Vagina (tissue), 2 donors: ENCODE data around the gene WDR48. TPM values are rescaled to one million over a fixed set of nuclear protein-coding genes. Genes with fewer than 3 reads are reported as not detected.

Source experiments
- DNase-seq, 2 donors: peaks; one replicate each; pipeline ENCODE4 v3.0.0-alpha.2; 2017; ENCODE audit errors: extremely low spot score in 2 of 2
- H3K27ac ChIP-seq: fragments of 200-600 bp; sonication (generic); one replicate; pipeline ENCODE4 v1.5.1; 2019
- H3K27me3 ChIP-seq: fragments of 200-600 bp; sonication (generic); one replicate; pipeline ENCODE4 v1.5.1; 2019
- H3K36me3 ChIP-seq, 2 donors: fragments of 200-600 bp; sonication (generic); one replicate each; pipeline ENCODE4 v1.5.1; 2017 to 2019
- H3K4me1 ChIP-seq: fragments of 200-600 bp; sonication (generic); one replicate; pipeline ENCODE4 v1.5.1; 2019
- H3K4me3 ChIP-seq, 2 donors: fragments of 200-600 bp; sonication (generic); 1 replicate in 1 of 2; 2 replicates in 1 of 2; pipeline ENCODE4 v1.5.1; 2016 to 2019
- H3K9me3 ChIP-seq: fragments of 200-600 bp; sonication (generic); one replicate; pipeline ENCODE4 v1.5.1; 2019
- CTCF ChIP-seq, 3 experiments: fragments of 450-650 bp in 2 of 3; fragments of 200-600 bp in 1 of 3; sonication (generic) in 1 of 3; IDR thresholded peaks; one replicate each; pipeline ENCODE4 v1.5.1; 2017 to 2019; ENCODE audit warnings: antibody characterized with exemption in 3 of 3, mild to moderate bottlenecking in 2 of 3, moderate library complexity in 2 of 3
- POLR2A ChIP-seq, 2 donors: fragments of 450-650 bp; IDR thresholded peaks; one replicate each; pipeline ENCODE4 v1.6.1; 2017; ENCODE audit warnings: antibody characterized with exemption in 2 of 2, mild to moderate bottlenecking in 2 of 2, moderate library complexity in 2 of 2
- POLR2AphosphoS5 ChIP-seq, 2 donors: sonication (generic); formaldehyde crosslinking; IDR thresholded peaks; one replicate each; pipeline ENCODE4 v1.9.0; 2017; ENCODE audit warnings: antibody characterized with exemption in 2 of 2, mild to moderate bottlenecking in 2 of 2, low read depth in 1 of 2; ENCODE audit not compliant: insufficient read depth in 1 of 2
- intact Hi-C: fragments of 100-400 bp; cut with DNase I; formaldehyde crosslinking; loops from one replicate; pipeline ENCODE4 v1.15.1; 2023
- total RNA-seq: library from RNA; depleted of rRNA; stranded (reverse); fragments of >200 nt; gene quantifications from one replicate; pipeline ENCODE4 v1.2.3, GENCODE V29; 2016

Gene WDR48
- total RNA-seq, 1 donor from 2014 or later = 43.7 TPM

DNA sequence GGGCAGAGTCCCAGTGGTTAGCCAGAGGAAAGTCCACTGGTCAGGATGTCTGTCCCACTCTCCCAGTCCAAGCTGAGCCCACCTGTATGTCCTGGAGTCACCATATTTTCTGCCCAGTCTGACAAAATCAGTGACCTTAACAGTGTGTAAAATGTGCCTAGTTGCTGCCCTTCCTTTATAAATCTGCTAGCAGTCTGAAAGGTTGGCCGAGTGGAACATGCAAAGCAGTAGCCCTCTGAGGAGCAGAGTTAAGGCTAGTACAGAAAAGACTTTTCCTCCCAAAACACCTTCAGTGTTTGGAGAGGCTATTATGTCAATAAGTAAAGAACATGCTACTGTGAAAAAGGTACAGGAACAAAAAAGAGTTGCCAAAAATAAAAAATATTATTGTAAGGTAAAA, 71.0 kb downstream of the WDR48 start:
- intact Hi-C loops = no loop called here
- no peaks in the 10 kb centered on the region for H3K27me3 ChIP-seq
- peaks cover 19% of the 10 kb centered on the region for H3K4me1 ChIP-seq
- TF ChIP-seq POLR2AphosphoS5 (IDR thresholded peaks at IDR 0.05; ENCODE audit: insufficient read depth in 1 of 2, low read depth in 1 of 2) (no peak), CTCF (IDR thresholded peaks at IDR 0.05) (no peak), POLR2A (IDR thresholded peaks at IDR 0.05) (no peak)
- no peak overlapping the region for H3K4me3 ChIP-seq
- no peaks in the 10 kb centered on the region for H3K9me3 ChIP-seq
- no peak for DNase-seq
- H3K36me3 ChIP-seq = peaks cover 0 to 27% of the 10 kb centered on the region in 2 donors
- no peak overlapping the region for H3K27ac ChIP-seq

- TF ChIP-seq POLR2AphosphoS5 (IDR thresholded peaks at IDR 0.05; ENCODE audit: insufficient read depth in 1 of 2, low read depth in 1 of 2) = no peak
- peak in 2 of 3 experiments; percentile 32 to 42 for TF ChIP-seq CTCF (IDR thresholded peaks at IDR 0.05)
- intact Hi-C loops = loop anchor here (5.0 kb wide), 1 partner anchor 167 kb away; no protein-coding TSS in a partner anchor
- H3K27ac ChIP-seq = no peak overlapping the region
These were observed 73.3 kb downstream of the WDR48 start for GRCh38 chr3:39124876-39125840.

DNA sequence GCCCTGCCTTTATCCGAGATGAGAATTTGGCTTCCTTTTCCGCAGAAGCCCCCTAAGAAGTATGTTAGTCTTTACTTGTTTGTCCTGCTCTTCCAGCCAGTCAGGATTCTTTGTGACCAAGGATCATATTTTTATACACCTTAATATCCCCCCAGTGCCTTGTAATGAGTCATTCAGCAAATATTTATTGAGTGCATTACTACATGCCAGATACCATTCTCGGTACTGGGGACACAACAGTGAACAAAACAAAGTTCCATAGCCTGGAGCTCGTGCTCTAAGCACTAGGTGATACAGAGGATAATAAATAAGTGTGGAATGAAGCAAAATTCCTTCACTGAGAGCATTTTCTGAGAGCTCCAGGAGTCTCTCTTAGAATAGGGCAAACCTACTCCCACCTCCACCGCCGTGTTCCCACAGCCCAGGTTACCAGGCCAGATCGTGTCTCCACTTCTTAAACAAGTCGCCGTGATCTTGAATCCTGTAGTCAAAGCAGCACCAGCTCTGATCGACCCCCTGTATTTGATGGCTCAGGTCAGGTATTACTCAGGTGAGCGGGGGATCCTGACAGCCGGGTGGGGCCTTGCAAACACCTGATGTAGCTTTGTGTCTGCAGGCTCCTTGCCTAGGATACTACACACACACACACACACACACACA, 74.2 kb downstream of the WDR48 start:
- intact Hi-C loops = loop anchor here (5.0 kb wide), 1 partner anchor 166 kb away; no protein-coding TSS in a partner anchor
- no peaks in the 10 kb centered on the region for H3K27me3 ChIP-seq
- no peaks in the 10 kb centered on the region for H3K36me3 ChIP-seq
- TF ChIP-seq POLR2AphosphoS5 (IDR thresholded peaks at IDR 0.05; ENCODE audit: insufficient read depth in 1 of 2, low read depth in 1 of 2) (peak in 1 of 2 donors; percentile 11), CTCF (IDR thresholded peaks at IDR 0.05) (no peak)
- no peak overlapping the region for H3K4me3 ChIP-seq
- peaks cover 19% of the 10 kb centered on the region for H3K4me1 ChIP-seq
- no peaks in the 10 kb centered on the region for H3K9me3 ChIP-seq
- peak overlapping the region; percentile 15 for H3K27ac ChIP-seq
- no peak for DNase-seq

More at GRCh38 chr3:39124876-39125840, 73.3 kb downstream of the WDR48 start:
- peaks cover 19% of the 10 kb centered on the region for H3K4me1 ChIP-seq
- peaks cover 0 to 8% of the 10 kb centered on the region in 2 donors for H3K36me3 ChIP-seq
- H3K27me3 ChIP-seq = no peaks in the 10 kb centered on the region
- no peak for DNase-seq
- no peaks in the 10 kb centered on the region for H3K9me3 ChIP-seq
- no peak overlapping the region for H3K4me3 ChIP-seq

GRCh38 chr3:39126532-39127071, 74.8 kb downstream of the WDR48 start:
- peak overlapping the region; percentile 15 for H3K27ac ChIP-seq
- H3K4me3 ChIP-seq = no peak overlapping the region
- no peaks in the 10 kb centered on the region for H3K27me3 ChIP-seq
- no peaks in the 10 kb centered on the region for H3K9me3 ChIP-seq
- TF ChIP-seq CTCF (IDR thresholded peaks at IDR 0.05) = peak; percentile 12 to 60 (median 53)
- no peak for TF ChIP-seq POLR2AphosphoS5 (IDR thresholded peaks at IDR 0.05; ENCODE audit: insufficient read depth in 1 of 2, low read depth in 1 of 2)
- no peak for TF ChIP-seq POLR2A (IDR thresholded peaks at IDR 0.05)
- DNase-seq = no peak
- no peaks in the 10 kb centered on the region for H3K36me3 ChIP-seq
- intact Hi-C loops = loop anchor here (5.0 kb wide), 1 partner anchor 166 kb away; no protein-coding TSS in a partner anchor
- peaks cover 19% of the 10 kb centered on the region for H3K4me1 ChIP-seq
